ENCODE measurements around the gene TLX1.

Gene TLX1

DNA sequence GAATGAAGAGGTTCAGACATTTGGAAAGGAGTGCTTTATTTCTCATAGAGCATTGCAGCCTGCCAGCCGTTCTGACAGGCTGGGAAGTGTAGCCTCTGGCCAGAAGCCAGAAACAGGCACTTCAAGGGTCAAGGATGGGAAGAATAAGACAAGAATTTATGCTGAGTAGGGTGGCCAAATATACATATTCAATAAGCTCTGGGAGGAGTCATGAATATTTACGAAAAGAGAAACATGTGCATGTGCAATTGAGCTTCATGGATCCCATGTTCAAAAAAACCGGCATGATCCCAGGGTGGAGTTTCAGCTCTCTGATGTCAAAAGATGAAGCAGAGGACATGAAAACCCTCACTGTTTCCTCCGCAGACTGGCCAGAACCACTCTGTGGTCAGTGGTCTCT, 32.9 kb downstream of the TLX1 start:
- H3K79me2 ChIP-seq (ENCODE audit: insufficient read depth, low read length), result no peaks in the 10 kb centered on the region
- no peaks in the 10 kb centered on the region for H3K36me3 ChIP-seq (ENCODE audit: low read length)

DNA sequence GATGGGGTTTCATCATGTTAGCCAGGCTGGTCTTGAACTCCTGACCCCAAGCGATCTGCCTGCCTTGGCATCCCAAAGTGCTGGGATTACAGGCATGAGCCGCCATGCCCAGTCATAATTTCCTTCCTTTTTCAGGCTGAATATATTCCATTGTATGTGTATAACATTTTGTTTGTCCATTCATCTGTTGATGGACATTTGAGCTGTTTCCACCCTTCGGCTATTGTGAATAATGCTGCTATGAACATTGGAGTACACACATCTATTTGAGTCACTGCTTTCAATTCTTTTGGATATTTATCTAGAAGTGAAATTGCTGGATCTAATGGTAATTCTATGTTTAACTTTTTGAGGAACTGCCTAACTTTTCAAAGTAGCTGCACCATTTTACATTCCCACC, 34.6 kb downstream of the TLX1 start:
- H3K27ac ChIP-seq (ENCODE audit: low read depth, low read length), result no peak overlapping the region
- H2AFZ ChIP-seq (ENCODE audit: low read depth, low read length, severe bottlenecking), result no peak overlapping the region
- peaks cover 6% of the 10 kb centered on the region; the same call in 1 of the 2 replicates for H3K27me3 ChIP-seq (ENCODE audit: low read length)
- no peak overlapping the region for H3K4me3 ChIP-seq (ENCODE audit: insufficient read depth, low read length, poor library complexity, severe bottlenecking)
- no peaks in the 10 kb centered on the region for H3K9me2 ChIP-seq (replicated peaks; ENCODE audit: insufficient read depth, low read length)
- no peaks in the 10 kb centered on the region for H3K9me3 ChIP-seq (ENCODE audit: insufficient read depth, low read length)
- H3K4me2 ChIP-seq (ENCODE audit: low read depth, low read length, poor library complexity, severe bottlenecking), result no peak overlapping the region
- no peaks in the 10 kb centered on the region for H3K36me3 ChIP-seq (ENCODE audit: low read length)
- no peaks in the 10 kb centered on the region for H4K20me1 ChIP-seq (ENCODE audit: low read depth, low read length)
- no peaks in the 10 kb centered on the region for H3F3A ChIP-seq (ENCODE audit: insufficient read depth)
- H3K9ac ChIP-seq (ENCODE audit: low read length), result no peak overlapping the region
- no peaks in the 10 kb centered on the region for H3K79me2 ChIP-seq (ENCODE audit: insufficient read depth, low read length)
- TF ChIP-seq EZH2phosphoT487 (conservative IDR thresholded peaks at IDR 0.05; ENCODE audit: low read length), result no peak
- TF ChIP-seq, protein P1, sequence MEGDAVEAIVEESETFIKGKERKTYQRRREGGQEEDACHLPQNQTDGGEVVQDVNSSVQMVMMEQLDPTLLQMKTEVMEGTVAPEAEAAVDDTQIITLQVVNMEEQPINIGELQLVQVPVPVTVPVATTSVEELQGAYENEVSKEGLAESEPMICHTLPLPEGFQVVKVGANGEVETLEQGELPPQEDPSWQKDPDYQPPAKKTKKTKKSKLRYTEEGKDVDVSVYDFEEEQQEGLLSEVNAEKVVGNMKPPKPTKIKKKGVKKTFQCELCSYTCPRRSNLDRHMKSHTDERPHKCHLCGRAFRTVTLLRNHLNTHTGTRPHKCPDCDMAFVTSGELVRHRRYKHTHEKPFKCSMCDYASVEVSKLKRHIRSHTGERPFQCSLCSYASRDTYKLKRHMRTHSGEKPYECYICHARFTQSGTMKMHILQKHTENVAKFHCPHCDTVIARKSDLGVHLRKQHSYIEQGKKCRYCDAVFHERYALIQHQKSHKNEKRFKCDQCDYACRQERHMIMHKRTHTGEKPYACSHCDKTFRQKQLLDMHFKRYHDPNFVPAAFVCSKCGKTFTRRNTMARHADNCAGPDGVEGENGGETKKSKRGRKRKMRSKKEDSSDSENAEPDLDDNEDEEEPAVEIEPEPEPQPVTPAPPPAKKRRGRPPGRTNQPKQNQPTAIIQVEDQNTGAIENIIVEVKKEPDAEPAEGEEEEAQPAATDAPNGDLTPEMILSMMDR (IDR thresholded peaks at IDR 0.05; ENCODE audit: insufficient read depth, low read length, poor library complexity, severe bottlenecking), result no peak

More for the DNA sequence above, 32.9 kb downstream of the TLX1 start:
- H4K20me1 ChIP-seq (ENCODE audit: low read depth, low read length), result no peaks in the 10 kb centered on the region
- peaks cover 6% of the 10 kb centered on the region; the same call in 1 of the 2 replicates for H3K27me3 ChIP-seq (ENCODE audit: low read length)
- no peak overlapping the region for H3K27ac ChIP-seq (ENCODE audit: low read depth, low read length)
- no peaks in the 10 kb centered on the region for H3K9me3 ChIP-seq (ENCODE audit: insufficient read depth, low read length)
- no peak overlapping the region for H3K4me3 ChIP-seq (ENCODE audit: insufficient read depth, low read length, poor library complexity, severe bottlenecking)
- no peak overlapping the region for H2AFZ ChIP-seq (ENCODE audit: low read depth, low read length, severe bottlenecking)
- no peak overlapping the region for H3K4me2 ChIP-seq (ENCODE audit: low read depth, low read length, poor library complexity, severe bottlenecking)
- no peaks in the 10 kb centered on the region for H3K9me2 ChIP-seq (replicated peaks; ENCODE audit: insufficient read depth, low read length)
- H3K9ac ChIP-seq (ENCODE audit: low read length), result no peak overlapping the region
- TF ChIP-seq, protein P1 (IDR thresholded peaks at IDR 0.05; ENCODE audit: insufficient read depth, low read length, poor library complexity, severe bottlenecking), result no peak
- TF ChIP-seq EZH2phosphoT487 (conservative IDR thresholded peaks at IDR 0.05; ENCODE audit: low read length), result no peak
- H3F3A ChIP-seq (ENCODE audit: insufficient read depth), result no peaks in the 10 kb centered on the region

DNA sequence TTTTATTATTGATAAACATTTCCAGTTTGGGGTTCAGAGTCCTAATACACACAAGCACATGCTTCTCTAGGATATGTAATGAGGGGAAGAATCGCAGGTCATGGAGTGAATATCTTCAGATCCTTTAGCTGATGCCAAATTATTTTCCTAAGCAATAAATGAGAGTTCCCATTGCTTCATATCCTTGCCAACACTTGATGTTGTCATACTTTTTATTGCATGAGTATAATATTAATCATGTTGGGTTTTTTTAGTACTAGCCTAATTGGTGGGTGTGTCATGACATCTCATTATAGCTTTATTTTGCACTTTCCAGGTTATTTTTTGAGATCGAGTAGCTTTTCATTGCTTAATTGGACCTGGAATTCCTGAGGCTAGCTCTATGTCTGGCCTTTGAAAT, 35.3 kb downstream of the TLX1 start:
- peaks cover 6% of the 10 kb centered on the region; the same call in 1 of the 2 replicates for H3K27me3 ChIP-seq (ENCODE audit: low read length)
- no peaks in the 10 kb centered on the region for H3F3A ChIP-seq (ENCODE audit: insufficient read depth)
- no peaks in the 10 kb centered on the region for H3K9me2 ChIP-seq (replicated peaks; ENCODE audit: insufficient read depth, low read length)
- no peaks in the 10 kb centered on the region for H3K79me2 ChIP-seq (ENCODE audit: insufficient read depth, low read length)
- H4K20me1 ChIP-seq (ENCODE audit: low read depth, low read length), result no peaks in the 10 kb centered on the region
- H3K9me3 ChIP-seq (ENCODE audit: insufficient read depth, low read length), result no peaks in the 10 kb centered on the region
- H3K27ac ChIP-seq (ENCODE audit: low read depth, low read length), result no peak overlapping the region
- H3K9ac ChIP-seq (ENCODE audit: low read length), result no peak overlapping the region
- no peak overlapping the region for H3K4me2 ChIP-seq (ENCODE audit: low read depth, low read length, poor library complexity, severe bottlenecking)
- no peaks in the 10 kb centered on the region for H3K36me3 ChIP-seq (ENCODE audit: low read length)
- no peak overlapping the region for H2AFZ ChIP-seq (ENCODE audit: low read depth, low read length, severe bottlenecking)
- H3K4me3 ChIP-seq (ENCODE audit: insufficient read depth, low read length, poor library complexity, severe bottlenecking), result no peak overlapping the region
- TF ChIP-seq EZH2phosphoT487 (conservative IDR thresholded peaks at IDR 0.05; ENCODE audit: low read length), result no peak
- TF ChIP-seq, protein P1 (IDR thresholded peaks at IDR 0.05; ENCODE audit: insufficient read depth, low read length, poor library complexity, severe bottlenecking), result no peak

Measured in SU-DHL-6 (cell line).